ENCODE data around the gene CATSPERE. TPM values are rescaled to one million over a fixed set of nuclear protein-coding genes. Genes with fewer than 3 reads are reported as not detected.
"Not testable (repeated sequence)": the region's sequence is repeated elsewhere in the genome, so short reads cannot be mapped to it uniquely, and the experiment has no call there.

Gene CATSPERE
- total and polyA plus RNA-seq, 10 of the 15 experiments (the other 5 are each of a cell fraction or from before 2014, with no cell fraction given) = 0.04 to 0.24 (median 0.17) TPM; not detected in 3

GRCh38 chr1:244576259-244576892 lies 115.3 kb downstream of the CATSPERE start:
- Histone ChIP-seq H3K36me3 (ENCODE audit: control insufficient read depth in 2 of 2, insufficient read depth in 2 of 2, low read length in 1 of 2) (no peaks in the 10 kb centered on the region), H3K4me1 (ENCODE audit: control insufficient read depth, insufficient read depth, low read length) (no peaks in the 10 kb centered on the region), H3K79me2 (ENCODE audit: control insufficient read depth, insufficient read depth, low read length) (no peaks in the 10 kb centered on the region), H3K4me2 (ENCODE audit: control insufficient read depth, insufficient read depth) (no peak overlapping the region), H4K20me1 (ENCODE audit: control insufficient read depth, insufficient read depth) (no peaks in the 10 kb centered on the region), H3K27me3 (replicated peaks in 1 of 2; ENCODE audit: control insufficient read depth in 2 of 2, insufficient read depth in 2 of 2, low read length in 1 of 2) (no peaks in the 10 kb centered on the region), H3K27ac (ENCODE audit: control insufficient read depth, insufficient read depth) (no peak overlapping the region), H3K9ac (ENCODE audit: control insufficient read depth, insufficient read depth, low read length) (no peak overlapping the region), H3K9me3 (replicated peaks; ENCODE audit: control insufficient read depth, insufficient read depth, low read length) (peaks cover 18% of the 10 kb centered on the region), H2AFZ (ENCODE audit: control insufficient read depth, low read depth, low read length) (no peak overlapping the region), H3K4me3 (no peak overlapping the region)
- ATAC-seq (no peak), FAIRE-seq (no peak), DNase-seq (ENCODE audit: low read depth, low spot score) (no peak)
- POLR2A ChIA-PET = no interaction called here
- in situ Hi-C loops (cut with MboI) (no loop called here), intact Hi-C loops (cut with micrococcal nuclease; ENCODE audit: unreplicated experiment) (no loop called here)
- BruUV-seq (replicated peaks) = no TSS peak
- TF ChIP-seq TCF3 (IDR thresholded peaks at IDR 0.05; ENCODE audit: borderline replicate concordance, insufficient read depth, low read depth, low read length) = no peak
- peak; percentile 98 for TF ChIP-seq CBX5 (IDR thresholded peaks at IDR 0.05; ENCODE audit: low read depth)
- TF ChIP-seq HDAC6 (IDR thresholded peaks at IDR 0.05; ENCODE audit: unreplicated experiment) = no peak
- RAD21 ChIA-PET (ENCODE audit: unreplicated experiment) = no interaction called here
- CTCF ChIA-PET = no interaction called here
- SMC1A ChIA-PET (ENCODE audit: uncharacterized antibody, unreplicated experiment) = no interaction called here
- WGBS (ENCODE audit: insufficient coverage, insufficient replicate concordance, low lambda C conversion rate, missing lambda C conversion rate) = 61% methylated on average over 3 of the region's 3 CpGs

GRCh38 chr1:244578205-244578604 lies 117.1 kb downstream of the CATSPERE start:
- in situ Hi-C loops (cut with MboI); SMC1A ChIA-PET (ENCODE audit: uncharacterized antibody, unreplicated experiment); H3K9ac ChIP-seq (ENCODE audit: control insufficient read depth, insufficient read depth, low read length); CTCF ChIA-PET; H3K36me3 ChIP-seq (ENCODE audit: control insufficient read depth in 2 of 2, insufficient read depth in 2 of 2, low read length in 1 of 2); H3K27ac ChIP-seq (ENCODE audit: control insufficient read depth, insufficient read depth); DNase-seq (ENCODE audit: low read depth, low spot score); H3K79me2 ChIP-seq (ENCODE audit: control insufficient read depth, insufficient read depth, low read length); FAIRE-seq; H3K4me1 ChIP-seq (ENCODE audit: control insufficient read depth, insufficient read depth, low read length); ATAC-seq; H3K27me3 ChIP-seq (replicated peaks in 1 of 2; ENCODE audit: control insufficient read depth in 2 of 2, insufficient read depth in 2 of 2, low read length in 1 of 2); intact Hi-C loops (cut with micrococcal nuclease; ENCODE audit: unreplicated experiment); H4K20me1 ChIP-seq (ENCODE audit: control insufficient read depth, insufficient read depth); H2AFZ ChIP-seq (ENCODE audit: control insufficient read depth, low read depth, low read length); RAD21 ChIA-PET (ENCODE audit: unreplicated experiment); BruUV-seq (replicated peaks); H3K4me3 ChIP-seq; POLR2A ChIA-PET; H3K4me2 ChIP-seq (ENCODE audit: control insufficient read depth, insufficient read depth): not testable (repeated sequence)
- WGBS (ENCODE audit: insufficient coverage, insufficient replicate concordance, low lambda C conversion rate, missing lambda C conversion rate) = 24% methylated on average over 7 of the region's 7 CpGs
- H3K9me3 ChIP-seq (replicated peaks; ENCODE audit: control insufficient read depth, insufficient read depth, low read length) = peaks cover 18% of the 10 kb centered on the region

All from GM12878 (cell line).